ENCODE data around the gene MCM5.

DNA sequence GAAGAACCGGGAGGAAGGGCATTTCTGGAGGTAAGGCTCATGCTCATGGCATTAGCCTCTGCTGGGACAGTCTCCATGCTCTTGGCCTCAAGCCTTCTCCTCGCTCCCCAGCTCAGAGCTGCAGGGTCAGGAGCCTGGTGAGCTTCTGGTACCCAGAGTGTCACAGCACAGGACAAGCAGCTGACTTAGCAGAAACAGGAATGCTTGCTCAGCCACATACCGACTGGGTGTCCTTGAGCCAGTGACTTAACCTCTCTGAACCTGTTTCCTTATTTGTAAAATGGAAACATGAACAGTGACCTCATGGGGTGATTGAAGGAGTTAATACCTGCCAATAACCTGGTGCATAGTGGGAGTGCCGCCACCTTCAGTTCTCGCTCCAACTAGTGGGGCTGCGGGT is 72.5 kb downstream of the MCM5 start:
- TF ChIP-seq POLR2A (IDR thresholded peaks at IDR 0.05; ENCODE audit: low read depth, low read length) = no peak
- TF ChIP-seq POLR2AphosphoS5 (IDR thresholded peaks at IDR 0.05; ENCODE audit: low read depth, low read length) = no peak
- no peak for TF ChIP-seq TAF1 (IDR thresholded peaks at IDR 0.05; ENCODE audit: borderline replicate concordance, low read depth, low read length)
